IMR-90 (cell line): ENCODE measurements around the gene FRMPD4. TPM values are rescaled to one million over a fixed set of nuclear protein-coding genes. Genes with fewer than 3 reads are reported as not detected.

Experiments
- ATAC-seq: fragments of 200-7000 bp; cut with Tn5 transposase; 2 replicates; pipeline ENCODE4 v1.9.1; 2020; ENCODE audit warnings: low read depth, mild to moderate bottlenecking, moderate library complexity
- BruUV-seq: library from RNA; stranded (reverse); fragments of 400-500 nt; replicated peaks from 2 replicates; lab custom pipeline; 2021; lab: Mats Ljungman, UMichigan
- CTCF ChIA-PET: fragments of 300-600 bp; formaldehyde crosslinking; extraction: SDS; loops from one replicate; lab custom pipeline; 2021; ENCODE audit warnings: antibody characterized with exemption; lab: Yijun Ruan, JAX
- POLR2A ChIA-PET: fragments of 300-600 bp; sonication (Branson Sonifier 250); formaldehyde crosslinking; loops from one replicate; lab custom pipeline; 2022; ENCODE audit warnings: antibody characterized with exemption; ENCODE audit not compliant: unreplicated experiment; lab: Charles Lee
- DNase-seq: peaks from one replicate; pipeline ENCODE4 v3.0.0; 2013
- H2AFZ ChIP-seq: replicated peaks from 2 replicates; pipeline ENCODE3; 2013; ENCODE audit warnings: low read length, mild to moderate bottlenecking; ENCODE audit not compliant: poor library complexity
- H2AK5ac ChIP-seq: 2 replicates; pipeline ENCODE4 v1.6.1; 2013; ENCODE audit warnings: low read depth, low read length, inconsistent platforms
- H2AK9ac ChIP-seq: replicated peaks from 2 replicates; pipeline ENCODE3; 2013; ENCODE audit warnings: mild to moderate bottlenecking, low read depth, low read length, moderate library complexity; ENCODE audit not compliant: poor library complexity
- H2BK120ac ChIP-seq: 2 replicates; pipeline ENCODE4 v1.6.1; 2013; ENCODE audit warnings: low read depth, low read length, inconsistent platforms
- H2BK15ac ChIP-seq: 3 replicates; pipeline ENCODE4 v1.6.1; 2013; ENCODE audit warnings: low read depth, low read length, inconsistent platforms
- H2BK20ac ChIP-seq: 2 replicates; pipeline ENCODE4 v1.6.1; 2013; ENCODE audit warnings: low read depth, mild to moderate bottlenecking, inconsistent platforms, low read length, moderate library complexity
- H2BK5ac ChIP-seq: 2 replicates; pipeline ENCODE4 v1.6.1; 2013; ENCODE audit warnings: mild to moderate bottlenecking, low read depth, low read length, inconsistent platforms; ENCODE audit not compliant: poor library complexity, severe bottlenecking
- H3K14ac ChIP-seq: replicated peaks from 2 replicates; pipeline ENCODE4 v1.6.1; 2013; ENCODE audit warnings: low read depth, low read length, inconsistent platforms
- H3K18ac ChIP-seq: 2 replicates; pipeline ENCODE4 v1.6.1; 2013; ENCODE audit warnings: low read depth, low read length, control low read depth
- H3K23ac ChIP-seq: 2 replicates; pipeline ENCODE4 v1.6.1; 2013; ENCODE audit warnings: low read depth, low read length, inconsistent platforms
- H3K27ac ChIP-seq: 2 replicates; pipeline ENCODE4 v1.5.1; 2013; ENCODE audit warnings: mild to moderate bottlenecking, control low read depth, low read length; ENCODE audit not compliant: insufficient read depth
- H3K27me3 ChIP-seq: 2 replicates; pipeline ENCODE4 v1.6.1; 2013; ENCODE audit warnings: low read length; ENCODE audit not compliant: control insufficient read depth, insufficient read depth
- H3K36me3 ChIP-seq: 2 replicates; pipeline ENCODE4 v1.6.1; 2013; ENCODE audit warnings: low read length, mixed read lengths; ENCODE audit not compliant: control insufficient read depth, insufficient read depth
- H3K4ac ChIP-seq: 2 replicates; pipeline ENCODE4 v1.6.1; 2013; ENCODE audit warnings: low read depth, low read length, inconsistent platforms
- H3K4me1 ChIP-seq: 2 replicates; pipeline ENCODE4 v1.6.1; 2013; ENCODE audit warnings: low read length, mixed read lengths; ENCODE audit not compliant: control insufficient read depth, insufficient read depth
- H3K4me2 ChIP-seq: 2 replicates; pipeline ENCODE4 v1.6.1; 2013; ENCODE audit warnings: low read depth, mild to moderate bottlenecking, control low read depth, low read length, moderate library complexity
- H3K4me3 ChIP-seq: 2 replicates; pipeline ENCODE4 v1.5.1; 2013; ENCODE audit warnings: low read depth, mild to moderate bottlenecking, control low read depth, low read length, moderate library complexity; ENCODE audit not compliant: insufficient read depth
- H3K56ac ChIP-seq: 2 replicates; pipeline ENCODE4 v1.6.1; 2013; ENCODE audit warnings: low read length, inconsistent platforms; ENCODE audit not compliant: insufficient read depth; ENCODE audit errors: extremely low read depth
- H3K79me1 ChIP-seq, 2 experiments: 2 replicates each; pipeline ENCODE4 v1.6.1; 2013; ENCODE audit warnings: low read length in 2 of 2, inconsistent platforms in 1 of 2, low read depth in 1 of 2
- H3K9ac ChIP-seq: 2 replicates; pipeline ENCODE4 v1.6.1; 2013; ENCODE audit warnings: low read depth, low read length, control low read depth
- H3K9me1 ChIP-seq: 2 replicates; pipeline ENCODE4 v1.6.1; 2013; ENCODE audit warnings: low read length, inconsistent platforms; ENCODE audit not compliant: insufficient read depth
- H3K9me3 ChIP-seq: 2 replicates; pipeline ENCODE4 v1.6.1; 2013; ENCODE audit warnings: low read length; ENCODE audit not compliant: control insufficient read depth, insufficient read depth
- H4K20me1 ChIP-seq: 2 replicates; pipeline ENCODE4 v1.6.1; 2013; ENCODE audit warnings: low read length, inconsistent platforms; ENCODE audit not compliant: insufficient read depth
- H4K5ac ChIP-seq: 2 replicates; pipeline ENCODE4 v1.6.1; 2013; ENCODE audit warnings: mild to moderate bottlenecking, low read depth, low read length, control low read depth
- H4K8ac ChIP-seq, 2 experiments: 2 replicates each; pipeline ENCODE4 v1.6.1; 2013; ENCODE audit warnings: low read depth in 2 of 2, low read length in 2 of 2, control low read depth in 1 of 2, inconsistent platforms in 1 of 2
- H4K91ac ChIP-seq: 2 replicates; pipeline ENCODE4 v1.6.1; 2013; ENCODE audit warnings: low read depth, low read length, inconsistent platforms; ENCODE audit not compliant: insufficient read depth
- BHLHE40 ChIP-seq: fragments of 150-350 bp; IDR thresholded peaks from 2 replicates; pipeline ENCODE4 v1.6.1; 2016; ENCODE audit warnings: mild to moderate bottlenecking, low read depth, low read length
- CEBPB ChIP-seq: IDR thresholded peaks from 2 replicates; pipeline ENCODE4 v1.6.1; 2012; ENCODE audit warnings: low read depth, low read length, improper control_type of control experiment
- CHD1 ChIP-seq: IDR thresholded peaks from 2 replicates; pipeline ENCODE4 v1.6.1; 2012; ENCODE audit warnings: low read depth, low read length, improper control_type of control experiment
- FOS ChIP-seq: fragments of 150-350 bp; IDR thresholded peaks from 2 replicates; pipeline ENCODE4 v1.6.1; 2016; ENCODE audit warnings: low read depth, low read length
- MAFK ChIP-seq: IDR thresholded peaks from 2 replicates; pipeline ENCODE4 v1.6.1; 2012; ENCODE audit warnings: low read depth, low read length, improper control_type of control experiment
- MAZ ChIP-seq: IDR thresholded peaks from 2 replicates; pipeline ENCODE4 v1.6.1; 2012; ENCODE audit warnings: low read depth, mild to moderate bottlenecking, low read length, improper control_type of control experiment, moderate library complexity, borderline replicate concordance
- MXI1 ChIP-seq: IDR thresholded peaks from 2 replicates; pipeline ENCODE4 v1.6.1; 2012; ENCODE audit warnings: low read depth, mild to moderate bottlenecking, low read length, moderate library complexity, borderline replicate concordance
- NFE2L2 ChIP-seq: fragments of 150-350 bp; IDR thresholded peaks from 2 replicates; pipeline ENCODE4 v1.6.1; 2016; ENCODE audit warnings: low read depth, mild to moderate bottlenecking, low read length
- POLR2A ChIP-seq: IDR thresholded peaks from 2 replicates; pipeline ENCODE4 v1.6.1; 2012; ENCODE audit warnings: mild to moderate bottlenecking, low read depth, low read length
- RAD21 ChIP-seq: IDR thresholded peaks from 2 replicates; pipeline ENCODE4 v1.6.1; 2012; ENCODE audit warnings: low read length, improper control_type of control experiment
- RCOR1 ChIP-seq: IDR thresholded peaks from 2 replicates; pipeline ENCODE4 v1.6.1; 2012; ENCODE audit warnings: mild to moderate bottlenecking, low read length, improper control_type of control experiment; ENCODE audit not compliant: insufficient replicate concordance
- RFX5 ChIP-seq: IDR thresholded peaks from 2 replicates; pipeline ENCODE4 v1.8.0; 2012; ENCODE audit warnings: low read depth, mild to moderate bottlenecking, low read length, moderate library complexity
- SMC3 ChIP-seq: fragments of 150-350 bp; IDR thresholded peaks from 2 replicates; pipeline ENCODE4 v1.6.1; 2016; ENCODE audit warnings: low read depth, mild to moderate bottlenecking, antibody characterized with exemption, low read length, moderate library complexity
- USF2 ChIP-seq: fragments of 150-350 bp; IDR thresholded peaks from 2 replicates; pipeline ENCODE4 v1.6.1; 2017; ENCODE audit warnings: mild to moderate bottlenecking, antibody characterized with exemption, low read length, low read depth
- WGBS, 2 experiments: methylation state at CpG; one replicate each; pipeline versions ENCODE4 v1.1.5 to v1.1.7; 2013; ENCODE audit warnings: missing lambda C conversion rate in 2 of 2; ENCODE audit not compliant: insufficient read length in 1 of 2; ENCODE audit errors: extremely low coverage in 2 of 2; 5-methylcytosine and 5-hydroxymethylcytosine counted together
- dilution Hi-C: fragments of 300-500 bp; cut with HindIII; formaldehyde crosslinking; loops from one replicate; pipeline ENCODE4 v1.14.3; 2018; ENCODE audit warnings: low sequenced_read_pairs; ENCODE audit not compliant: unreplicated experiment
- in situ Hi-C: fragments of 300-500 bp; cut with MboI; formaldehyde crosslinking; loops from 3 replicates; pipeline ENCODE4 v1.14.3; 2019; ENCODE audit warnings: low sequenced_read_pairs, inconsistent platforms, mixed read lengths
- intact Hi-C: fragments of 100-400 bp; cut with micrococcal nuclease; formaldehyde crosslinking; loops from 2 replicates; pipeline ENCODE4 v1.10.0; 2022
- polyA plus RNA-seq, 3 experiments: library from polyadenylated mRNA; depleted of rRNA; stranded (reverse); fragments of >200 nt; gene quantifications; 2 replicates each; pipeline ENCODE4 v1.2.3, GENCODE V29; 2012; ENCODE audit warnings: low replicate concordance in 1 of 3
- total RNA-seq: library from RNA; depleted of rRNA; stranded (reverse); fragments of >200 nt; gene quantifications from 2 replicates; pipeline ENCODE4 v1.2.3, GENCODE V29; 2012
- TF ChIP-seq, protein P1 (sequence below): conservative IDR thresholded peaks from 2 replicates; pipeline ENCODE4 v1.5.1; 2012; ENCODE audit warnings: mild to moderate bottlenecking, low read depth, low read length, improper control_type of control experiment
- TF ChIP-seq, protein P2 (sequence below): fragments of 150-350 bp; IDR thresholded peaks from 2 replicates; pipeline ENCODE4 v1.6.1; 2016; ENCODE audit warnings: low read depth, mild to moderate bottlenecking, low read length, moderate library complexity, borderline replicate concordance

The FRMPD4 gene
- total and polyA plus RNA-seq, 2 of the 4 experiments (the other 2 are of a cell fraction): 0.53 to 1.1 TPM

DNA sequence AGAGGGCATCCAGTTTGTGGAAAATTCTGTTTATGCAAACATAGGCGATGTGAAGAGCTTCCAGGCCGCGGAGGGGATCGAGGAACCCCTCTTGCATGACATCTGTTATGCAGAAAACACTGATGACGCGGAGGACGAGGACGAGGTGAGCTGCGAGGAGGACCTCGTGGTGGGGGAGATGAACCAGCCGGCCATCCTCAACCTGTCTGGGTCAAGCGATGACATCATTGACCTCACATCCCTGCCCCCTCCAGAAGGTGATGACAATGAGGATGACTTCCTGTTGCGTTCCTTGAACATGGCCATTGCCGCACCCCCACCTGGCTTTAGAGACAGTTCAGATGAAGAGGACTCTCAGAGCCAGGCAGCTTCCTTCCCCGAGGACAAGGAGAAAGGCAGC is 578.3 kb downstream of the FRMPD4 start:
- in situ Hi-C loops: loop anchor here (25.0 kb wide), 1 partner anchor 629 kb away; no protein-coding TSS in a partner anchor
- no peak overlapping the region for H3K14ac ChIP-seq
- ATAC-seq: no peak
- H3K4ac ChIP-seq: no peak overlapping the region
- no peaks in the 10 kb centered on the region for H3K4me1 ChIP-seq
- no peak overlapping the region for H2BK5ac ChIP-seq
- H3K79me1 ChIP-seq: no peaks in the 10 kb centered on the region
- H3K23ac ChIP-seq: no peak overlapping the region
- no peak overlapping the region for H3K4me2 ChIP-seq
- no peak overlapping the region for H3K9ac ChIP-seq
- ChIA-PET POLR2A (no interaction called here), CTCF (no interaction called here)
- TF ChIP-seq, protein P1, sequence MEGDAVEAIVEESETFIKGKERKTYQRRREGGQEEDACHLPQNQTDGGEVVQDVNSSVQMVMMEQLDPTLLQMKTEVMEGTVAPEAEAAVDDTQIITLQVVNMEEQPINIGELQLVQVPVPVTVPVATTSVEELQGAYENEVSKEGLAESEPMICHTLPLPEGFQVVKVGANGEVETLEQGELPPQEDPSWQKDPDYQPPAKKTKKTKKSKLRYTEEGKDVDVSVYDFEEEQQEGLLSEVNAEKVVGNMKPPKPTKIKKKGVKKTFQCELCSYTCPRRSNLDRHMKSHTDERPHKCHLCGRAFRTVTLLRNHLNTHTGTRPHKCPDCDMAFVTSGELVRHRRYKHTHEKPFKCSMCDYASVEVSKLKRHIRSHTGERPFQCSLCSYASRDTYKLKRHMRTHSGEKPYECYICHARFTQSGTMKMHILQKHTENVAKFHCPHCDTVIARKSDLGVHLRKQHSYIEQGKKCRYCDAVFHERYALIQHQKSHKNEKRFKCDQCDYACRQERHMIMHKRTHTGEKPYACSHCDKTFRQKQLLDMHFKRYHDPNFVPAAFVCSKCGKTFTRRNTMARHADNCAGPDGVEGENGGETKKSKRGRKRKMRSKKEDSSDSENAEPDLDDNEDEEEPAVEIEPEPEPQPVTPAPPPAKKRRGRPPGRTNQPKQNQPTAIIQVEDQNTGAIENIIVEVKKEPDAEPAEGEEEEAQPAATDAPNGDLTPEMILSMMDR: no peak
- no peak for TF ChIP-seq NFE2L2
- no peak for TF ChIP-seq RFX5
- TF ChIP-seq BHLHE40: no peak
- TF ChIP-seq POLR2A: no peak
- no peak for TF ChIP-seq USF2
- TF ChIP-seq, protein P2, sequence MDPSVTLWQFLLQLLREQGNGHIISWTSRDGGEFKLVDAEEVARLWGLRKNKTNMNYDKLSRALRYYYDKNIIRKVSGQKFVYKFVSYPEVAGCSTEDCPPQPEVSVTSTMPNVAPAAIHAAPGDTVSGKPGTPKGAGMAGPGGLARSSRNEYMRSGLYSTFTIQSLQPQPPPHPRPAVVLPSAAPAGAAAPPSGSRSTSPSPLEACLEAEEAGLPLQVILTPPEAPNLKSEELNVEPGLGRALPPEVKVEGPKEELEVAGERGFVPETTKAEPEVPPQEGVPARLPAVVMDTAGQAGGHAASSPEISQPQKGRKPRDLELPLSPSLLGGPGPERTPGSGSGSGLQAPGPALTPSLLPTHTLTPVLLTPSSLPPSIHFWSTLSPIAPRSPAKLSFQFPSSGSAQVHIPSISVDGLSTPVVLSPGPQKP: no peak
- TF ChIP-seq MXI1: no peak
- no peak for TF ChIP-seq RAD21
- TF ChIP-seq MAZ: no peak
- no peak for TF ChIP-seq CEBPB
- TF ChIP-seq RCOR1: no peak
- TF ChIP-seq SMC3: no peak
- TF ChIP-seq CHD1: no peak
- TF ChIP-seq FOS: no peak
- TF ChIP-seq MAFK: no peak
- no peak overlapping the region for H4K91ac ChIP-seq
- no peak overlapping the region for H2BK20ac ChIP-seq
- H3K27me3 ChIP-seq: no peaks in the 10 kb centered on the region
- dilution Hi-C loops: no loop called here
- no peaks in the 10 kb centered on the region for H4K20me1 ChIP-seq
- no peak overlapping the region for H2AK5ac ChIP-seq
- peaks cover 6% of the 10 kb centered on the region; the same call in 1 of the 2 replicates for H3K9me3 ChIP-seq
- no peak overlapping the region for H4K8ac ChIP-seq
- no peak overlapping the region for H2BK120ac ChIP-seq
- no TSS peak for BruUV-seq
- WGBS, 2 experiments: 95% methylated on average over 3 of the region's 15 CpGs; no CpG with 5 or more reads in 1 of the 2 experiments
- H4K5ac ChIP-seq: no peak overlapping the region
- no peak overlapping the region for H3K4me3 ChIP-seq
- H2AK9ac ChIP-seq: no peak overlapping the region
- H2AFZ ChIP-seq: no peak overlapping the region
- no peak overlapping the region for H2BK15ac ChIP-seq
- no peaks in the 10 kb centered on the region for H3K9me1 ChIP-seq
- no peak for DNase-seq
- no peaks in the 10 kb centered on the region for H3K36me3 ChIP-seq
- no peak overlapping the region for H3K27ac ChIP-seq
- H3K56ac ChIP-seq: no peak overlapping the region
- H3K18ac ChIP-seq: no peak overlapping the region
- intact Hi-C loops: no loop called here
